ENCODE results near the gene IRF5.

- TF ChIP-seq CTCF (IDR thresholded peaks at IDR 0.05) (no peak), POLR2A (IDR thresholded peaks at IDR 0.05) (no peak)
These were observed 26.2 kb upstream of the IRF5 start for GRCh38 chr7:128911423-128912031.
